Parathyroid adenoma (tissue), 2 donors: ENCODE data around the gene EHHADH.

Experiments used
- H2AFZ ChIP-seq: fragments of 300-600 bp; sonication (generic); one replicate; pipeline ENCODE4 v1.7.0; 2017; ENCODE audit warnings: antibody characterized with exemption, mild to moderate bottlenecking
- H3K27ac ChIP-seq: fragments of 300-600 bp; sonication (generic); one replicate; pipeline ENCODE4 v1.7.0; 2017
- H3K27me3 ChIP-seq: fragments of 300-600 bp; sonication (generic); one replicate; pipeline ENCODE4 v1.7.0; 2017; ENCODE audit warnings: low read length; ENCODE audit not compliant: control insufficient read depth, insufficient read depth
- H3K36me3 ChIP-seq: fragments of 300-600 bp; sonication (generic); one replicate; pipeline ENCODE4 v1.7.0; 2017; ENCODE audit warnings: low read length; ENCODE audit not compliant: control insufficient read depth, insufficient read depth
- H3K4me1 ChIP-seq: fragments of 300-600 bp; sonication (generic); one replicate; pipeline ENCODE4 v1.7.0; 2017; ENCODE audit warnings: control low read depth
- H3K4me2 ChIP-seq: fragments of 300-600 bp; sonication (generic); one replicate; pipeline ENCODE4 v1.7.0; 2017; ENCODE audit warnings: low read length
- H3K4me3 ChIP-seq: fragments of 300-600 bp; sonication (generic); one replicate; pipeline ENCODE4 v1.7.0; 2017; ENCODE audit warnings: low read depth, low read length
- H3K79me2 ChIP-seq: fragments of 300-600 bp; sonication (generic); one replicate; pipeline ENCODE4 v1.7.0; 2017; ENCODE audit warnings: control low read depth
- H3K9ac ChIP-seq: fragments of 300-600 bp; sonication (generic); one replicate; pipeline ENCODE4 v1.7.0; 2017; ENCODE audit warnings: mild to moderate bottlenecking
- H3K9me3 ChIP-seq: fragments of 300-600 bp; sonication (generic); one replicate; pipeline ENCODE4 v1.7.0; 2017; ENCODE audit warnings: low read length; ENCODE audit not compliant: control insufficient read depth
- CTCF ChIP-seq: fragments of 300-600 bp; sonication (generic); IDR thresholded peaks from one replicate; pipeline ENCODE4 v1.7.0; 2017; ENCODE audit warnings: antibody characterized with exemption, mild to moderate bottlenecking
- donor health status: primary hyperparathyroidism.

The EHHADH gene

GRCh38 chr3:185225523-185225922 is 28.3 kb downstream of the EHHADH start:
- no peak for TF ChIP-seq CTCF
- no peaks in the 10 kb centered on the region for H3K36me3 ChIP-seq
- H3K9ac ChIP-seq = no peak overlapping the region
- no peak overlapping the region for H3K4me2 ChIP-seq
- no peaks in the 10 kb centered on the region for H3K9me3 ChIP-seq
- no peak overlapping the region for H2AFZ ChIP-seq
- no peaks in the 10 kb centered on the region for H3K79me2 ChIP-seq
- no peak overlapping the region for H3K27ac ChIP-seq
- no peaks in the 10 kb centered on the region for H3K27me3 ChIP-seq
- no peak overlapping the region for H3K4me3 ChIP-seq
- H3K4me1 ChIP-seq = no peaks in the 10 kb centered on the region

- Histone ChIP-seq H3K79me2 (no peaks in the 10 kb centered on the region), H3K9ac (no peak overlapping the region), H3K4me3 (no peak overlapping the region), H3K36me3 (no peaks in the 10 kb centered on the region), H3K9me3 (no peaks in the 10 kb centered on the region), H3K27ac (no peak overlapping the region), H3K27me3 (no peaks in the 10 kb centered on the region), H3K4me2 (no peak overlapping the region), H3K4me1 (no peaks in the 10 kb centered on the region), H2AFZ (no peak overlapping the region)
- no peak for TF ChIP-seq CTCF
These were observed 28.8 kb downstream of the EHHADH start for GRCh38 chr3:185225080-185225479.

DNA sequence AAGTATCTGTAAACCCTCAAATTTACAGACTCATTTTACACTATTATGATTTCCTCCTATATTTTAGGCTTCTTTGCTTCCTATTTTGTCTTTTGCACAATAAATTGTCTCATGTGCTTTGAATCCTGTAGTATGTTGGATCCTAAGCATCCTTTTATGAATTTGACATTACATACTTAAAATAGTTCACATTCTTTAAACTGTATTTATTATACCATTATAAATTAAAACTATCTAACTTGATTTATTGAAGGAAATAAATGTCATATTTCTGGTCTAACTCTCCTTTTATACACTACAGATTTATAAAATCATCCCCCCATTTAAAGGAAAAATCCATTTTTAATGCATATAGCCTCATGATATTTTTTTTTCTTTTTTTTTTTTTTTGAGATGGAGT is 32.6 kb downstream of the EHHADH start:
- Histone ChIP-seq H3K4me1 (no peaks in the 10 kb centered on the region), H3K4me2 (no peak overlapping the region), H3K4me3 (no peak overlapping the region), H3K27me3 (no peaks in the 10 kb centered on the region), H3K9me3 (no peaks in the 10 kb centered on the region), H3K9ac (no peak overlapping the region), H3K36me3 (no peaks in the 10 kb centered on the region), H3K27ac (no peak overlapping the region), H2AFZ (no peak overlapping the region), H3K79me2 (no peaks in the 10 kb centered on the region)
- TF ChIP-seq CTCF = no peak

DNA sequence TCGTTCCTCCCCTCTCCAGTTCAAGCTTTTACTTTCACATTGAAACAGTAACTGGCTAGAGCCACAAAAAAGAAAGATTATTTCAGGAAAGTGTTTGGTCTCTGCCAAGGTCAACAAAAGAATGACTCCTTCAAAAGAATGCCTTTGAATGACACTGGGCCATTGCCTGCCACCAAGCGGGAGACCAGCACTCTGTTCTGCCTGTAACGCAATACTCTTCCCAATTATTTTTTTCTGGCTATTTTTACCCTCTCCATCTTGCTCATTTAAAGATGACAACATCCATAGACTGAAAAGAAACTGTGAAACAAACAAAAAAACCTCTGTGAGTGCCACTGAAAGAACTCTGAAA is 37.3 kb downstream of the EHHADH start:
- Histone ChIP-seq H3K4me3 (no peak overlapping the region), H3K27me3 (no peaks in the 10 kb centered on the region), H3K4me1 (no peaks in the 10 kb centered on the region), H3K79me2 (no peaks in the 10 kb centered on the region), H3K36me3 (no peaks in the 10 kb centered on the region), H3K9me3 (no peaks in the 10 kb centered on the region), H3K4me2 (no peak overlapping the region), H3K9ac (no peak overlapping the region), H2AFZ (peak overlapping the region; percentile 43), H3K27ac (no peak overlapping the region)
- TF ChIP-seq CTCF = no peak

GRCh38 chr3:185215873-185216606 is 37.8 kb downstream of the EHHADH start:
- Histone ChIP-seq H2AFZ (peak overlapping the region; percentile 43), H3K36me3 (no peaks in the 10 kb centered on the region), H3K4me2 (no peak overlapping the region), H3K4me1 (no peaks in the 10 kb centered on the region), H3K79me2 (no peaks in the 10 kb centered on the region), H3K27ac (no peak overlapping the region), H3K4me3 (peak overlapping the region; percentile 12), H3K9me3 (no peaks in the 10 kb centered on the region), H3K27me3 (no peaks in the 10 kb centered on the region), H3K9ac (no peak overlapping the region)
- peak; percentile 52 for TF ChIP-seq CTCF
